ENCODE results near the gene SLAMF1.
"Not testable (repeated sequence)": the region's sequence is repeated elsewhere in the genome, so short reads cannot be mapped to it uniquely, and the experiment has no call there.

Gene SLAMF1

DNA sequence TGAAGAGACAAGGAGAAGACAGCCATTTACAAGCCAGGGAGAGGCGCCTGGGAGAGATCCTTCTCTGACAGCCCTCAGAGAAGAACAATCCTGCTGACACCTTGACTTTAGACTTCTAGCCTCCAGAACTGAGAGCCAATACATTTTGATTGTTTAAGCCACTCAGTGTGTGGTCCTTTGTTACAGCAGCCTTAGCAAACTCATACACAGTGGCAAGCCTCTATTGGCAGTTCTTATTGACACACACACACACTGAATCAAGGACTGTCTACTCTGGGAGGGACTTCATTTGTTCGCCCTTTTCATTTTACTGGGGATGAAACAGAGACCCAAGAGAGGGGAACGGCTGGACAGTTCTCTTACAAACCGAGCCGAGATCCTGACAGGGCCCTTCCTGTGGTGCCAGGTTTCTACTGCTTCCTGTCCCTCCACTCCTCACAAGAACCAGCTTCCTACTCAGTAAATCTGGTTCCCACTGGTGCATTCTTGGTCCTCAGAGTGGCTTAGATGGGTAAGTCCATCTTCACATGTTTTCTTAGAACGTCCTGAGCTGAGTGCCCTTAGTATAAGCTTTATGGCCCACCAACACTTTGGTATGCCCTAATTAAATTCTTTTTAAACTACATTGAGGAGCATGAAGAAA lies 14.7 kb downstream of the SLAMF1 start:
- no peak for DNase-seq (ENCODE audit: low read depth, low spot score)
- H3K9me3 ChIP-seq (ENCODE audit: insufficient read depth, low read length) = 0 out of 2 replicates have a peak, but pooled peaks cover 5% of the 10 kb centered on the region
- H3K36me3 ChIP-seq (ENCODE audit: insufficient read depth, insufficient read length, low read length) = no peaks in the 10 kb centered on the region
- no peak overlapping the region for H3K9ac ChIP-seq (ENCODE audit: insufficient read length, low read depth)
- H3K4me3 ChIP-seq (ENCODE audit: insufficient read length, low read depth) = no peak overlapping the region
- H3K4me1 ChIP-seq (ENCODE audit: insufficient read depth, insufficient read length) = peaks cover 14% of the 10 kb centered on the region
- no peak for TF ChIP-seq ZNF274 (IDR thresholded peaks at IDR 0.05; ENCODE audit: low read depth, low read length)
- no peak for TF ChIP-seq SUZ12 (IDR thresholded peaks at IDR 0.05; ENCODE audit: extremely low read depth, insufficient read depth, insufficient read length)
- TF ChIP-seq YY1 (IDR thresholded peaks at IDR 0.05; ENCODE audit: insufficient read depth, insufficient read length) = no peak
- H3K27me3 ChIP-seq (ENCODE audit: insufficient read depth, insufficient read length) = no peaks in the 10 kb centered on the region

DNA sequence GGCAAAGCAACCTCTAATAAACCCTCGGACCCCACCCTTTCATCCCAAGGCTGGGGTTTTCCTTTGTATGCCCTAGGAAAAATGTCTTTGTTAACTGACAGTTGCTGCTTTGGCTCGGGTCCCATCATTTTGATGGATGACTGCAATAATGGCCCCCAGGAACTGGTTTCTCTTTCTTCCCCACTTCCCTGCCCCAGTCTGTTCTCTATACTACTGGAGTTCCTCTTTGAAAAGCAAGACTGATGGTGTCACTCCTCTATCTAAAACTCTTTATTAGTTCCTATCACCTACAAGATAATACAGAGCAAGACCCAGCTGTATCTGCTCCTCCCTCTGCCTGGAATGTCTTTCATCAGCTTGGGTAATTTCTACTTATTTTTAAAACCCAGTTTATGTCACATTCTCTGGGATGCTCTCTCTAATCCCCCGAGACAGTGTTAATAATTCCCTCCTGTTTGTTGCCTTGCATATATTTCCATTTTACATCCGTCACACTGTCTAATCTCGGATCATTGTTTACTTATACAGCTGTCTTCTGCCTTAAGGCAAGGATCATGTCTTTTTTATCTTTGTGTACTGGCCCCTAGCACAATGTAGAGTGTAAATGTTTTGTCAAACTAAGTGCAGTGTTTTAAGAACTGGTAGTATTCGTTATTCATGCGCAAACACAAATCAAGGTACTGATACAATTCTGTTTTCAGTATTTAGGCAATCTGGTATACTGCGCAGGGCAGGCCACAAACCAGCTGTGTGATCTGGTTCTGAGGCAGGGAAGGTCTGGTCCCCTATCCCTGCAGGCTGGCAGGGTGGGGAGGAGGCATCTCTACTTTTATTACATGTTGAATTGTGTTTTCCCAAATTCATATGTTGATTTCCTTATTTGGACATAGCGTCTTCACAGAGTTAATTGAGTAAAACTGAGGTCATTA lies 16.1 kb downstream of the SLAMF1 start:
- H3K36me3 ChIP-seq (ENCODE audit: insufficient read depth, insufficient read length, low read length) = no peaks in the 10 kb centered on the region
- no peak overlapping the region for H3K4me3 ChIP-seq (ENCODE audit: insufficient read length, low read depth)
- H3K9ac ChIP-seq (ENCODE audit: insufficient read length, low read depth) = no peak overlapping the region
- H3K4me1 ChIP-seq (ENCODE audit: insufficient read depth, insufficient read length) = peaks cover 8% of the 10 kb centered on the region
- H3K9me3 ChIP-seq (ENCODE audit: insufficient read depth, low read length) = 0 out of 2 replicates have a peak, but pooled peaks cover 5% of the 10 kb centered on the region
- no peak for TF ChIP-seq SUZ12 (IDR thresholded peaks at IDR 0.05; ENCODE audit: extremely low read depth, insufficient read depth, insufficient read length)
- TF ChIP-seq YY1 (IDR thresholded peaks at IDR 0.05; ENCODE audit: insufficient read depth, insufficient read length) = no peak
- TF ChIP-seq ZNF274 (IDR thresholded peaks at IDR 0.05; ENCODE audit: low read depth, low read length) = no peak
- DNase-seq (ENCODE audit: low read depth, low spot score) = no peak
- no peaks in the 10 kb centered on the region for H3K27me3 ChIP-seq (ENCODE audit: insufficient read depth, insufficient read length)

DNA sequence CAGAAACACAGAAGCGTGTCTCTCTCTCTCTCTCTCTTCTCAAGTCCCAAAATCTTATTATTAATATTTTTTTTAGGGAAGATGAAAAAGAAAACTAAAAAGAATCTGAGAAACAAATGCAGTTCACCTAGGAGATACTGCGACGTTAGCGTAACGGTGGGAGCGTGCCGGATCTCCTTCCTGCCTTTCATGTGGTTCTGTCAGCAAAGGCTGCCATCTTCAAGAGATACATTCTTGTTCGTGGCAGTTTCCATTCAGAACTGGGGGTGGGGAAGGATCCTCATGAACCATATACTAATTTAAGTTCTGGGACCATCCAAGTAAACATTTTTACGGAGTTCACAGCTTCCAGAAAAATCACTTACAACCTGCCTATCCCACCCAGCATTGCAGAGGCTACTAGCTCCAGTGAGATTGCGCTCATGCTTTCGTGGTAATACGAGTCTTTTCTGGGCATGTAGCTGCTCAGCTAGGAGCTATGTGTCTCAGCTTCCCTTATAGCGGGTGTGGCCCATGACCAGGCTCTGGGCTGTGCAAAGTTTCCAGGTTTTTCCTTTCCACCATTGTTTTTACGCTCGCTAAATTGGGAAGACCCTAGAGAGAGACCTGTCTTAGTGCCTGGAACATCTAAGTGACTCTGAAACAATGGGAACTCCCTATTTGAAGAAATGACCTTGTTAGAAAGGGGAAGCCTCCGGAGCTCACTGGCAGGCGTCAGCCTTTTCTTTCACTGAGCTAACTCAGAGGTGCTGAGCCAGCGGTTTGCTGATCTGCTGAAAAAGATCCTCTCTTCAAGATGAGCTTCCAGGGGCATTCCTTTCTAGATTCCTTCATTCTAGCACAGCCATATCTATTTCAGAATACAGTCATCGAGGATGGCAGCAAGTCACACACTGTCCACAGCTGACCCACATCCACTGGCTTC lies 17.3 kb downstream of the SLAMF1 start:
- Histone ChIP-seq H3K36me3 (ENCODE audit: insufficient read depth, insufficient read length, low read length) (no peaks in the 10 kb centered on the region), H3K9ac (ENCODE audit: insufficient read length, low read depth) (no peak overlapping the region), H3K9me3 (ENCODE audit: insufficient read depth, low read length) (0 out of 2 replicates have a peak, but pooled peaks cover 5% of the 10 kb centered on the region), H3K27me3 (ENCODE audit: insufficient read depth, insufficient read length) (no peaks in the 10 kb centered on the region), H3K4me1 (ENCODE audit: insufficient read depth, insufficient read length) (peaks cover 8% of the 10 kb centered on the region), H3K4me3 (ENCODE audit: insufficient read length, low read depth) (no peak overlapping the region)
- TF ChIP-seq SUZ12 (IDR thresholded peaks at IDR 0.05; ENCODE audit: extremely low read depth, insufficient read depth, insufficient read length) (no peak), ZNF274 (IDR thresholded peaks at IDR 0.05; ENCODE audit: low read depth, low read length) (no peak), YY1 (IDR thresholded peaks at IDR 0.05; ENCODE audit: insufficient read depth, insufficient read length) (no peak)
- DNase-seq (ENCODE audit: low read depth, low spot score) = no peak

DNA sequence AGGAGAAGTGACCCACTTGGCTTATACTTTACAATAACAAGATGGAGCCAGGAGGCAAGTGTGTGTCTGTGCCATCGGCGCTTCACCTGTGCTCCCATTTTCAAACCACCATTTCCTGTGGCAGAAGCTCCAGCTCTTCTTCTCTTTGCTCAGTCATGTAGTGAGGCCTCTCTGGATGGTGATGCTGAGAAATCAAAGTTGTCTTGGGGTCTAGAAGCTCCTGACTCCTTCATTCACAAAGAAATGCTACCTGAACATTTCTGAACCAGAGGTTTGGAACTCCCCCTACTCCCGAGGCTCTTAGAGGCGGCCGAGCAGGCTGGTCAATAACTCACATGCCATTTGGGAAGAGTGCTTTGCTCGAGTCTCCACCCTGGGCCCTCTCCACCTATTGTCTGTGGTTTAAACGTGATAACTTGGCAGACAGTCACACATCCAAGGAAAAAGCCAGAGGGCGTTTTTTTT lies 18.0 kb downstream of the SLAMF1 start:
- Histone ChIP-seq H3K27me3 (ENCODE audit: insufficient read depth, insufficient read length) (no peaks in the 10 kb centered on the region), H3K9ac (ENCODE audit: insufficient read length, low read depth) (no peak overlapping the region), H3K4me1 (ENCODE audit: insufficient read depth, insufficient read length) (peaks cover 8% of the 10 kb centered on the region), H3K36me3 (ENCODE audit: insufficient read depth, insufficient read length, low read length) (no peaks in the 10 kb centered on the region), H3K4me3 (ENCODE audit: insufficient read length, low read depth) (no peak overlapping the region), H3K9me3 (ENCODE audit: insufficient read depth, low read length) (0 out of 2 replicates have a peak, but pooled peaks cover 5% of the 10 kb centered on the region)
- TF ChIP-seq YY1 (IDR thresholded peaks at IDR 0.05; ENCODE audit: insufficient read depth, insufficient read length) (no peak), SUZ12 (IDR thresholded peaks at IDR 0.05; ENCODE audit: extremely low read depth, insufficient read depth, insufficient read length) (no peak)
- no peak for DNase-seq (ENCODE audit: low read depth, low spot score)

DNA sequence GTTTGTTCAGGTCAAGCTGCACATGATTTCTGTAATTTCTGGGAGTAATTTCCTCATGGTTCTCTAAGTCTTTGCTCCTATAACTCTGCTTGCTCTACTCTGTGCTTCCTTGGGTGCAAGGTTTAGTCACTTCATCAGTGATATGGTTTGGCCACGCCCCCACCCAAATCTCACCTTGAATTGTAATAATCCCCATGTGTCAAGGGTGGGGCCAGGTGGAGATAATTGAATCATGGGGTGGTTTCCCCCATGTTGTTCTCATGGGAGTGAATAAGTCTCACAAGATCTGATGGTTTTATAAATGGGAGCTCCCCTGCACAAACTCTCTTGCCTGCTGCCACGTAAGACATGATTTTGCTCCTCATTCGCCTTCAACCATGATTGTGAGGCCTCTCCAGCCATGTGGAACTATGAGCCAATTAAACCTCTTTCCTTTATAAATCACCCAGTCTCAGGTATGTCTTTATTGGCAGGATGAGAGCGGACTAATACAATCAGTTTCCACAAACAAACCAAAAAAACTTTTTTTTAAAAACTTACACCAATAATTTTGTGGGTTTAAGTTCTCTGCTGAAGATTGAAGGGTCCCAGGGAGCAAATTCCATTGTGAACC lies 19.1 kb downstream of the SLAMF1 start:
- not testable (repeated sequence) for H3K4me1 ChIP-seq (ENCODE audit: insufficient read depth, insufficient read length); H3K9ac ChIP-seq (ENCODE audit: insufficient read length, low read depth); H3K9me3 ChIP-seq (ENCODE audit: insufficient read depth, low read length); DNase-seq (ENCODE audit: low read depth, low spot score); H3K4me3 ChIP-seq (ENCODE audit: insufficient read length, low read depth); H3K36me3 ChIP-seq (ENCODE audit: insufficient read depth, insufficient read length, low read length); H3K27me3 ChIP-seq (ENCODE audit: insufficient read depth, insufficient read length)

DNA sequence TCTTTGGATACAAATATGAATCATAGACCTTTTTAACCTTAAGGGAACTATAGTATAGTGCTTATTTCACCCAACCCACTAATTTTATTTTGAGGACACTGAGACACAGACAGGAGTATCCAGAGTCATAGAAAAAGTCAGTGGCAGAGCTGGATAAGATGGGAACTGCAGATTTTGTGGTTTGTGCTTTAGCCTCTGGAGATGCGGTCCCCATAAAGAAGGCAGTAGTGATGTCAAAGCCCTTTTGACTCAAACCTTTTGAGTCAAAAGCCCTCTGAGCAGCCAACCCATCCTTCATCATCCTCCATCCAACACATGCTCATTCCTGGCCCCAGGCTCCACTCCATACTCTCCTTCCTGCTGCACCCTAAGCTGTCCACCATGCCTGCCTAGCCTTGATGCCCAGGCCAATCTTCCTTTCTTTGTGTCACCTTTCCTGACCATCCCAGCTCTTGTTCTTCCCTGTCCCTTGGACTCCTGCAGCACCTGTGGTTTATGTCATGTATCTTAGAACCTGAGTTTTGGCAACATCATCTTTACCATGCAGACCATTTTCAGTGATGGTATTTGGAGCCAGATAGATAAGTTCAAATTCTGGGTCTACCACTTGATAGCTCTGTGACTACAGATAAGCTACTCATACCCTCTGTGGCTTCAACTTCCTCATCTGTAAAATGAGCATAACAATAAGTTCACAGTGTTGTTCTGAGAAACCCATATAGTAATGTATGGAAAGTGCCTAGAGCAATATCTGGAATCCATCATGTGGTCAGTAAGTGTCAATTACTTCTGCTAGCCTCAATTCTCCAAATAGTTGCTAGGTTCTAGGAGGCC lies 20.1 kb downstream of the SLAMF1 start:
- H3K4me1 ChIP-seq (ENCODE audit: insufficient read depth, insufficient read length) = peaks cover 8% of the 10 kb centered on the region
- H3K9me3 ChIP-seq (ENCODE audit: insufficient read depth, low read length) = no peaks in the 10 kb centered on the region
- H3K4me3 ChIP-seq (ENCODE audit: insufficient read length, low read depth) = no peak overlapping the region
- TF ChIP-seq SUZ12 (IDR thresholded peaks at IDR 0.05; ENCODE audit: extremely low read depth, insufficient read depth, insufficient read length) (no peak), ZNF274 (IDR thresholded peaks at IDR 0.05; ENCODE audit: low read depth, low read length) (no peak), YY1 (IDR thresholded peaks at IDR 0.05; ENCODE audit: insufficient read depth, insufficient read length) (no peak)
- no peaks in the 10 kb centered on the region for H3K27me3 ChIP-seq (ENCODE audit: insufficient read depth, insufficient read length)
- H3K36me3 ChIP-seq (ENCODE audit: insufficient read depth, insufficient read length, low read length) = no peaks in the 10 kb centered on the region
- no peak overlapping the region for H3K9ac ChIP-seq (ENCODE audit: insufficient read length, low read depth)
- DNase-seq (ENCODE audit: low read depth, low spot score) = no peak

Data from NT2/D1 (cell line).